ENCODE data around the gene FMO3.

DNA sequence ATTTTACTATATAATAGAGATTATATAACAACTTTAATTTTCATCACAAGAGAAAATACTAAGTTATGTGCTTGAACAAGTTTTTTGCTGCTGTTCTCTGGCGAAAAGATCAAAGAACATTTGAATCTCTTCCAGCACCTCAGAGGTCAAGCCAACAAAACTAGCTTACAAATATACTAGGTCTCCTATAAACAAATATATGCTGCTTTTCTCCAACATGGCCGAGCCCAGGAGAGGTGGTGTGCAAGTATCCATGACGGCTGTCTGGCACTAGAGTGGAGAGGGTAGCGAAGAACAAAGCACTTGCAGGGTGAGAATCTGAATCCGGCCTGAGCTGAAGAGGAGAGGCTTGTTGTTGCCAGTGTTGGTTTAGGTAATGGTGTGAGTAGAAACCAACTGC lies 7.5 kb upstream of the FMO3 start:
- TF ChIP-seq, protein P1, sequence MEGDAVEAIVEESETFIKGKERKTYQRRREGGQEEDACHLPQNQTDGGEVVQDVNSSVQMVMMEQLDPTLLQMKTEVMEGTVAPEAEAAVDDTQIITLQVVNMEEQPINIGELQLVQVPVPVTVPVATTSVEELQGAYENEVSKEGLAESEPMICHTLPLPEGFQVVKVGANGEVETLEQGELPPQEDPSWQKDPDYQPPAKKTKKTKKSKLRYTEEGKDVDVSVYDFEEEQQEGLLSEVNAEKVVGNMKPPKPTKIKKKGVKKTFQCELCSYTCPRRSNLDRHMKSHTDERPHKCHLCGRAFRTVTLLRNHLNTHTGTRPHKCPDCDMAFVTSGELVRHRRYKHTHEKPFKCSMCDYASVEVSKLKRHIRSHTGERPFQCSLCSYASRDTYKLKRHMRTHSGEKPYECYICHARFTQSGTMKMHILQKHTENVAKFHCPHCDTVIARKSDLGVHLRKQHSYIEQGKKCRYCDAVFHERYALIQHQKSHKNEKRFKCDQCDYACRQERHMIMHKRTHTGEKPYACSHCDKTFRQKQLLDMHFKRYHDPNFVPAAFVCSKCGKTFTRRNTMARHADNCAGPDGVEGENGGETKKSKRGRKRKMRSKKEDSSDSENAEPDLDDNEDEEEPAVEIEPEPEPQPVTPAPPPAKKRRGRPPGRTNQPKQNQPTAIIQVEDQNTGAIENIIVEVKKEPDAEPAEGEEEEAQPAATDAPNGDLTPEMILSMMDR (IDR thresholded peaks at IDR 0.05; ENCODE audit: low read depth, low read length) = no peak
- no peak for TF ChIP-seq EZH2phosphoT487 (IDR thresholded peaks at IDR 0.05; ENCODE audit: low read depth)

All from OCI-LY3 (cell line).